Fibroblast of lung (primary cell): Measurements from ENCODE around the gene UBE3C.

Experiments
- CTCF ChIP-seq, 2 donors: IDR thresholded peaks in 1 of 2; conservative IDR thresholded peaks in 1 of 2; 1 replicate in 1 of 2; 2 replicates in 1 of 2; pipeline ENCODE4 v1.5.1; 2011 to 2012; ENCODE audit warnings: low read length in 2 of 2, control low read depth in 1 of 2, inconsistent platforms in 1 of 2, low read depth in 1 of 2, mild to moderate bottlenecking in 1 of 2
- EZH2 ChIP-seq: IDR thresholded peaks from 2 replicates; pipeline ENCODE4 v1.5.1; 2012; ENCODE audit warnings: low read length, control low read depth, mild to moderate bottlenecking; ENCODE audit errors: missing control alignments

GRCh38 chr7:157116762-157117161 lies 22.0 kb upstream of the UBE3C start:
- TF ChIP-seq CTCF (conservative IDR thresholded peaks at IDR 0.05 in 1 of 2, IDR thresholded peaks at IDR 0.05 in 1 of 2; ENCODE audit: low read depth in 1 of 2, low read length in 2 of 2) (no peak), EZH2 (no peak)
